Hematopoietic multipotent progenitor cell treated with erythropoietin and hydrocortisone succinate and interleukin-3 and kit ligand, for 17 days (in vitro differentiated cells): ENCODE results near the gene HTR6.
A peak's percentile ranks its signal among the peaks of the same experiment; 100 is the strongest.

Experiments
- DNase-seq: peaks from one replicate; pipeline ENCODE4 v3.0.0-alpha.2; 2015; ENCODE audit warnings: low spot score

HTR6 gene

DNA sequence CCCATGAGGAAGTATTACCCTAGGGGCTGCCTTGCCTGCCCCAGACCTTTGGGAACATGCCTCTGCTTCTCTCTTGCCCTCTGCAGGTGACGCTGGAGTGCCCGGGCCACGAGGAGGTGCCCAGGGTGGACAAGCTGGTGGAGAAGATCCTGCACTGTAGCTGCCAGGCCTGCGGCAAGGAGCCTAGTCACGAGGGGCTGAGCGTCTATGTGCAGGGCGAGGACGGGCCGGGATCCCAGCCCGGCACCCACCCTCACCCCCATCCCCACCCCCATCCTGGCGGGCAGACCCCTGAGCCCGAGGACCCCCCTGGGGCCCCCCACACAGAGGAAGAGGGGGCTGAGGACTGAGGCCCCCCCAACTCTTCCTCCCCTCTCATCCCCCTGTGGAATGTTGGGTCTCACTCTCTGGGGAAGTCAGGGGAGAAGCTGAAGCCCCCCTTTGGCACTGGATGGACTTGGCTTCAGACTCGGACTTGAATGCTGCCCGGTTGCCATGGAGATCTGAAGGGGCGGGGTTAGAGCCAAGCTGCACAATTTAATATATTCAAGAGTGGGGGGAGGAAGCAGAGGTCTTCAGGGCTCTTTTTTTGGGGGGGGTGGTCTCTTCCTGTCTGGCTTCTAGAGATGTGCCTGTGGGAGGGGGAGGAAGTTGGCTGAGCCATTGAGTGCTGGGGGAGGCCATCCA lies 7.8 kb upstream of the HTR6 start:
- DNase-seq: no peak

- no peak for DNase-seq
Observed at GRCh38 chr1:19657511-19657910, 7.2 kb upstream of the HTR6 start.

DNA sequence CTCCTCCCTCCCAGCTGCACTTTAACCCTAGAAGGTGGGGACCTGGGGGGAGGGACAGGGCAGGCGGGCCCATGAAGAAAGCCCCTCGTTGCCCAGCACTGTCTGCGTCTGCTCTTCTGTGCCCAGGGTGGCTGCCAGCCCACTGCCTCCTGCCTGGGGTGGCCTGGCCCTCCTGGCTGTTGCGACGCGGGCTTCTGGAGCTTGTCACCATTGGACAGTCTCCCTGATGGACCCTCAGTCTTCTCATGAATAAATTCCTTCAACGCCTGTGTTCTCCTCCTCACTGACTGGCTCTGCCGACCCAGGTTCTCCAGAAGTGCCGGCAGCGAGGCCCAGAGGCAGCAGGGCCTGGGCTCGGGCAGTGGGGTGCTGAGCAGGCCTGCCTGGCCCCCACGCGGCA lies 6.5 kb upstream of the HTR6 start:
- no peak for DNase-seq

GRCh38 chr1:19661721-19662228 lies 2.9 kb upstream of the HTR6 start:
- DNase-seq: peak; percentile 13

GRCh38 chr1:19662313-19662712 lies 2.4 kb upstream of the HTR6 start:
- no peak for DNase-seq

GRCh38 chr1:19665186-19665495 lies 466 bp downstream of the HTR6 start:
- DNase-seq: no peak

- no peak for DNase-seq
Observed at GRCh38 chr1:19665496-19666465, 1.1 kb downstream of the HTR6 start.

DNA sequence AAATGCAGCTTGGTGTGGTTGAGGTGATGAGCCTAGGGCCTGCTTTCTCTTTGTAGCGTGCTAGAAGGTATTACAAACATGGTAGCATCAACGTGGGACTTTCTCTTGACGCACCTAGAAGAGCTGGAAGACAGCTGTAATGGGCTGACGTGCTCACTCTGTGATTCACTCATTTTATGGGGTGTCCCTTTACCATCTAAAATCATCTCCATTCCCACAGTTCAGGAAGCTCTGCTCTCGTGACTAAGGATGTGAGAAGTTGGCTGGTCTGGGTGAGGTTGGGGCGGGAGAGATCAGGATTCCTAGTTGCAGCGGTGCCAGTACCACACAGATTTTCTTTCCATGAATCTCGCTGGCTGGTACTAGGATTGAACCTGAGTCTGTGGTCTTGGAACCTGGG lies 4.2 kb downstream of the HTR6 start:
- no peak for DNase-seq

- DNase-seq: no peak
Observed at GRCh38 chr1:19670787-19671186, 6.1 kb downstream of the HTR6 start.

- DNase-seq: no peak
Observed at GRCh38 chr1:19672237-19672636, 7.6 kb downstream of the HTR6 start.

- DNase-seq: no peak
Observed at GRCh38 chr1:19675797-19676196, 11.1 kb downstream of the HTR6 start.

- DNase-seq: no peak
Observed at GRCh38 chr1:19676438-19676922, 11.8 kb downstream of the HTR6 start.

GRCh38 chr1:19678493-19678892 lies 13.8 kb downstream of the HTR6 start:
- no peak for DNase-seq

GRCh38 chr1:19678931-19679453 lies 14.3 kb downstream of the HTR6 start:
- no peak for DNase-seq

DNA sequence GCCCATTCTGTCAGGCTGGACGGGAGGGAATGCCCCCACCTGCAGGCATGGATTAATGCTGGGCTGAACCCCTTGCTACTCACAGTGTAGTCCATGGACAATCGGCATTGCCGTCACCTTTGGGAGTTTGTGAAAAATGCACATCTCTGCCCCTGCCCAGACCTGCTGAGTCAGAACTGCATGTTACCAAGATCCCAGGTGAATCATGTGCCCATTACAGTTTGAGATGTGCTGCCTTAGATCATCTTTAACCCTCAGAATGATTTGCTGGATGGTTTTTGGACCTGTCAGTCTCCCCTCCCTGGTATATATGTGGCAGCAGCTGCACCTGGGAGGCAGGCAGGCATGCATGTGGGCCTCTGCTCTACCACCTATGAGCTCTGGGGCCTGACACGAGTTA lies 15.0 kb downstream of the HTR6 start:
- DNase-seq: no peak

DNA sequence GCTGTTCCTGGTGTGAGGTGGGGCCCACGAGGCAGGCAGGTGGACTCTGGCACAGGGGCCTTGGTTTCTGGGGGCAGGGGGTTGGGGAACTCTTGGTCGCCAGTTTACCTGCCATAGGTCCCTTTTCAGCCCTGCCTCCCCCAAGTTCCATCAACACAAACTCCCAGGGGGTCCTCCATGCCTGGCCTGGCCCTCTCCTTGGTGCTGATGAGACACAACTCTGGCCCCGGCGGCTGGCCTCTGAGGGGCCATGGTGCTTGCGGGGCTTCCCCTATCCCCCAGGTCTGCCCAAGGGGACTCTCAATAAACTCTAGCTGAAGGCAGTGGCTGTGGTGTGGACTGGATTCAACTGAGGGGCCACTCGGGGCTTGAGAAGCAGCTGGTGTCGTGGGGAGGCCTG lies 16.0 kb downstream of the HTR6 start:
- no peak for DNase-seq

GRCh38 chr1:19682257-19682656 lies 17.6 kb downstream of the HTR6 start:
- DNase-seq: no peak

GRCh38 chr1:19682901-19683300 lies 18.2 kb downstream of the HTR6 start:
- DNase-seq: no peak

DNA sequence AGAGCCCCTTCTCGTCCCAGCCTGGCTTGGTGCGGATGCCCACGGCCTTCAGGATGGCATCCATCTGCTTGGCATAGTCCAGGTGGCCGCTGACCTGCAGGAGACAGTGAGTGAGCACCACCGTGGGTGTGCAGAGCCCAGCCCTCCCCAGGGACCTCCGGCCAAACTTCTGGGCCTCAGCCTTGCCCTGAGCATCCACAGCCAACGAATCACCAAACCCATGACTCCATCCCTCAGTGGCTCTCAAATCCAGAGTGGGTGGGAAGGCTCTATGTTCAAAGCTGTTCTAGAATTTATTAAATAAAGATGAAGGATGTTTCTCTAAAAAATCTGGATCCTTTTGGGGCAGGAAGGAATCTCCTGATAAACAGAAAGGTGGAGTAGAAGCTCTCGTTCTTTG lies 18.7 kb downstream of the HTR6 start:
- DNase-seq: no peak

DNA sequence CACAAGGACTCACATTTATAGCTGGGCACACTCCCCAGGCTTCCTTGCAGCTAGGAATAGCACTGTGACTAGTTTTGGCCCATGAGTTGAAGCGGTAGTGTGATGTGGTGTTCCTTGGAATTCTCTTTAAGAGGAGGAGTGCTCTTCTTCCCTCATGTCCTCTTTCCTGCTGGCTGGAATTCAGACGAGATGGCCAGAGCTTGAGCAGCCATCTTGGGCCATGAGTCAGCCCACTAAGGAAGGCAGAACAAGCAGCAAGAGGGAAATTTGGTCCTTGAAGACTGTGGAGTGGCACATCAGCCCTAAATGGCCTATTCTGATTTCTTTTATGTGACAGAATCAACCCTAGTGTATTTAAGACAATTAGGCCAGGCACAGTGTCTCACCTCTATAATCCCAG lies 20.0 kb downstream of the HTR6 start:
- DNase-seq: no peak

DNA sequence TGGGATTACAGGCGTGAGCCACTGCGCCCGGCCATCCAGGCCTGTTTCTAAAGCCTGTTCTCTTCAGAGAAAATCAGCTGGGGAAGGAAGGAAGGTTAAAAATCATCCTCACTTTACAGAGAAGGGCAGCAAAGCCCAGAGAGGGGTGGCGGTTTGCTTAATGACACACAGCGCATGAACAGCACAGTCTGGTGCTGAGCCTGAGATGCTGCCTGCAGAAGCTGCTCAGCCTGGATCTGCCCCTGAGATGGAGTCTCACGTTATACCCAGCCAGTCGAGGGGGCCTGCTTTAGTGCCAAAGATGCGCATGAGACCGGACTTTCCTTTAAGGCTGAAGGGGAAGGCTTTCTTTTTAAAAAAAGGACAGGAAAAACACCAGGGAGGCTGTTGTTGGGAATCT lies 21.3 kb downstream of the HTR6 start:
- DNase-seq: no peak

DNA sequence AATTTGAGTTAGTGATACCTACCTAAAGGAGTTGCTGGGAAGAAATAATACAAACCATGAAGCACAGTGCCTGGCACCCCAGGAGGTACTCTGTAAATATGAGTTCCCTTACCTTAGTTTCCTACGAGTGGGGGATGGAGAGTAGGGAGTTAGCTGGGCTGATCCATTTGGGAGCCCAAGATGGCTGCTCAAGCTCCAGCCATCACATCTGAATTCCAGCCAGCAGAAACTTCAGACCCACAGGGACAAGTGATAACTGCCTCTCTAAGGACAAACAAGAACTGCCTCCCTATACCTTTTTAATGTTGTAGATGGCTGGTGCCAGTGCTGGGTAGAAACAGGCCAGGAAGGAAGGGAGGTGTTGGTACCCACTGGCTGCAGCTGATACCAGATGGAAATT lies 22.7 kb downstream of the HTR6 start:
- DNase-seq: no peak
